IMR-90 (cell line): Measurements from ENCODE around the gene CYB5R2. TPM values are rescaled to one million over a fixed set of nuclear protein-coding genes. Genes with fewer than 3 reads are reported as not detected.

ENCODE experiments used
- ATAC-seq: fragments of 200-7000 bp; cut with Tn5 transposase; 2 replicates; pipeline ENCODE4 v1.9.1; 2020; ENCODE audit warnings: low read depth, mild to moderate bottlenecking, moderate library complexity
- BruUV-seq: library from RNA; stranded (reverse); fragments of 400-500 nt; replicated peaks from 2 replicates; lab custom pipeline; 2021; lab: Mats Ljungman, UMichigan
- CTCF ChIA-PET: fragments of 300-600 bp; formaldehyde crosslinking; extraction: SDS; loops from one replicate; lab custom pipeline; 2021; ENCODE audit warnings: antibody characterized with exemption; lab: Yijun Ruan, JAX
- POLR2A ChIA-PET: fragments of 300-600 bp; sonication (Branson Sonifier 250); formaldehyde crosslinking; loops from one replicate; lab custom pipeline; 2022; ENCODE audit warnings: antibody characterized with exemption; ENCODE audit not compliant: unreplicated experiment; lab: Charles Lee
- DNase-seq: peaks from one replicate; pipeline ENCODE4 v3.0.0; 2013
- H2AFZ ChIP-seq: replicated peaks from 2 replicates; pipeline ENCODE3; 2013; ENCODE audit warnings: low read length, mild to moderate bottlenecking; ENCODE audit not compliant: poor library complexity
- H2AK5ac ChIP-seq: 2 replicates; pipeline ENCODE4 v1.6.1; 2013; ENCODE audit warnings: low read depth, low read length, inconsistent platforms
- H2AK9ac ChIP-seq: replicated peaks from 2 replicates; pipeline ENCODE3; 2013; ENCODE audit warnings: mild to moderate bottlenecking, low read depth, low read length, moderate library complexity; ENCODE audit not compliant: poor library complexity
- H2BK120ac ChIP-seq: 2 replicates; pipeline ENCODE4 v1.6.1; 2013; ENCODE audit warnings: low read depth, low read length, inconsistent platforms
- H2BK15ac ChIP-seq: 3 replicates; pipeline ENCODE4 v1.6.1; 2013; ENCODE audit warnings: low read depth, low read length, inconsistent platforms
- H2BK20ac ChIP-seq: 2 replicates; pipeline ENCODE4 v1.6.1; 2013; ENCODE audit warnings: low read depth, mild to moderate bottlenecking, inconsistent platforms, low read length, moderate library complexity
- H2BK5ac ChIP-seq: 2 replicates; pipeline ENCODE4 v1.6.1; 2013; ENCODE audit warnings: mild to moderate bottlenecking, low read depth, low read length, inconsistent platforms; ENCODE audit not compliant: poor library complexity, severe bottlenecking
- H3K14ac ChIP-seq: replicated peaks from 2 replicates; pipeline ENCODE4 v1.6.1; 2013; ENCODE audit warnings: low read depth, low read length, inconsistent platforms
- H3K18ac ChIP-seq: 2 replicates; pipeline ENCODE4 v1.6.1; 2013; ENCODE audit warnings: low read depth, low read length, control low read depth
- H3K23ac ChIP-seq: 2 replicates; pipeline ENCODE4 v1.6.1; 2013; ENCODE audit warnings: low read depth, low read length, inconsistent platforms
- H3K27ac ChIP-seq: 2 replicates; pipeline ENCODE4 v1.5.1; 2013; ENCODE audit warnings: mild to moderate bottlenecking, control low read depth, low read length; ENCODE audit not compliant: insufficient read depth
- H3K27me3 ChIP-seq: 2 replicates; pipeline ENCODE4 v1.6.1; 2013; ENCODE audit warnings: low read length; ENCODE audit not compliant: control insufficient read depth, insufficient read depth
- H3K36me3 ChIP-seq: 2 replicates; pipeline ENCODE4 v1.6.1; 2013; ENCODE audit warnings: low read length, mixed read lengths; ENCODE audit not compliant: control insufficient read depth, insufficient read depth
- H3K4ac ChIP-seq: 2 replicates; pipeline ENCODE4 v1.6.1; 2013; ENCODE audit warnings: low read depth, low read length, inconsistent platforms
- H3K4me1 ChIP-seq: 2 replicates; pipeline ENCODE4 v1.6.1; 2013; ENCODE audit warnings: low read length, mixed read lengths; ENCODE audit not compliant: control insufficient read depth, insufficient read depth
- H3K4me2 ChIP-seq: 2 replicates; pipeline ENCODE4 v1.6.1; 2013; ENCODE audit warnings: low read depth, mild to moderate bottlenecking, control low read depth, low read length, moderate library complexity
- H3K4me3 ChIP-seq: 2 replicates; pipeline ENCODE4 v1.5.1; 2013; ENCODE audit warnings: low read depth, mild to moderate bottlenecking, control low read depth, low read length, moderate library complexity; ENCODE audit not compliant: insufficient read depth
- H3K56ac ChIP-seq: 2 replicates; pipeline ENCODE4 v1.6.1; 2013; ENCODE audit warnings: low read length, inconsistent platforms; ENCODE audit not compliant: insufficient read depth; ENCODE audit errors: extremely low read depth
- H3K79me1 ChIP-seq, 2 experiments: 2 replicates each; pipeline ENCODE4 v1.6.1; 2013; ENCODE audit warnings: low read length in 2 of 2, inconsistent platforms in 1 of 2, low read depth in 1 of 2
- H3K9ac ChIP-seq: 2 replicates; pipeline ENCODE4 v1.6.1; 2013; ENCODE audit warnings: low read depth, low read length, control low read depth
- H3K9me1 ChIP-seq: 2 replicates; pipeline ENCODE4 v1.6.1; 2013; ENCODE audit warnings: low read length, inconsistent platforms; ENCODE audit not compliant: insufficient read depth
- H3K9me3 ChIP-seq: 2 replicates; pipeline ENCODE4 v1.6.1; 2013; ENCODE audit warnings: low read length; ENCODE audit not compliant: control insufficient read depth, insufficient read depth
- H4K20me1 ChIP-seq: 2 replicates; pipeline ENCODE4 v1.6.1; 2013; ENCODE audit warnings: low read length, inconsistent platforms; ENCODE audit not compliant: insufficient read depth
- H4K5ac ChIP-seq: 2 replicates; pipeline ENCODE4 v1.6.1; 2013; ENCODE audit warnings: mild to moderate bottlenecking, low read depth, low read length, control low read depth
- H4K8ac ChIP-seq, 2 experiments: 2 replicates each; pipeline ENCODE4 v1.6.1; 2013; ENCODE audit warnings: low read depth in 2 of 2, low read length in 2 of 2, control low read depth in 1 of 2, inconsistent platforms in 1 of 2
- H4K91ac ChIP-seq: 2 replicates; pipeline ENCODE4 v1.6.1; 2013; ENCODE audit warnings: low read depth, low read length, inconsistent platforms; ENCODE audit not compliant: insufficient read depth
- BHLHE40 ChIP-seq: fragments of 150-350 bp; IDR thresholded peaks from 2 replicates; pipeline ENCODE4 v1.6.1; 2016; ENCODE audit warnings: mild to moderate bottlenecking, low read depth, low read length
- CEBPB ChIP-seq: IDR thresholded peaks from 2 replicates; pipeline ENCODE4 v1.6.1; 2012; ENCODE audit warnings: low read depth, low read length, improper control_type of control experiment
- CHD1 ChIP-seq: IDR thresholded peaks from 2 replicates; pipeline ENCODE4 v1.6.1; 2012; ENCODE audit warnings: low read depth, low read length, improper control_type of control experiment
- CTCF ChIP-seq: conservative IDR thresholded peaks from 2 replicates; pipeline ENCODE4 v1.5.1; 2012; ENCODE audit warnings: mild to moderate bottlenecking, low read depth, low read length, improper control_type of control experiment
- ELK1 ChIP-seq: fragments of 150-350 bp; IDR thresholded peaks from 2 replicates; pipeline ENCODE4 v1.6.1; 2016; ENCODE audit warnings: low read depth, mild to moderate bottlenecking, low read length, moderate library complexity, borderline replicate concordance
- FOS ChIP-seq: fragments of 150-350 bp; IDR thresholded peaks from 2 replicates; pipeline ENCODE4 v1.6.1; 2016; ENCODE audit warnings: low read depth, low read length
- MAFK ChIP-seq: IDR thresholded peaks from 2 replicates; pipeline ENCODE4 v1.6.1; 2012; ENCODE audit warnings: low read depth, low read length, improper control_type of control experiment
- MAZ ChIP-seq: IDR thresholded peaks from 2 replicates; pipeline ENCODE4 v1.6.1; 2012; ENCODE audit warnings: low read depth, mild to moderate bottlenecking, low read length, improper control_type of control experiment, moderate library complexity, borderline replicate concordance
- MXI1 ChIP-seq: IDR thresholded peaks from 2 replicates; pipeline ENCODE4 v1.6.1; 2012; ENCODE audit warnings: low read depth, mild to moderate bottlenecking, low read length, moderate library complexity, borderline replicate concordance
- NFE2L2 ChIP-seq: fragments of 150-350 bp; IDR thresholded peaks from 2 replicates; pipeline ENCODE4 v1.6.1; 2016; ENCODE audit warnings: low read depth, mild to moderate bottlenecking, low read length
- POLR2A ChIP-seq: IDR thresholded peaks from 2 replicates; pipeline ENCODE4 v1.6.1; 2012; ENCODE audit warnings: mild to moderate bottlenecking, low read depth, low read length
- RAD21 ChIP-seq: IDR thresholded peaks from 2 replicates; pipeline ENCODE4 v1.6.1; 2012; ENCODE audit warnings: low read length, improper control_type of control experiment
- RCOR1 ChIP-seq: IDR thresholded peaks from 2 replicates; pipeline ENCODE4 v1.6.1; 2012; ENCODE audit warnings: mild to moderate bottlenecking, low read length, improper control_type of control experiment; ENCODE audit not compliant: insufficient replicate concordance
- RFX5 ChIP-seq: IDR thresholded peaks from 2 replicates; pipeline ENCODE4 v1.8.0; 2012; ENCODE audit warnings: low read depth, mild to moderate bottlenecking, low read length, moderate library complexity
- SMC3 ChIP-seq: fragments of 150-350 bp; IDR thresholded peaks from 2 replicates; pipeline ENCODE4 v1.6.1; 2016; ENCODE audit warnings: low read depth, mild to moderate bottlenecking, antibody characterized with exemption, low read length, moderate library complexity
- USF2 ChIP-seq: fragments of 150-350 bp; IDR thresholded peaks from 2 replicates; pipeline ENCODE4 v1.6.1; 2017; ENCODE audit warnings: mild to moderate bottlenecking, antibody characterized with exemption, low read length, low read depth
- WGBS, 2 experiments: methylation state at CpG; one replicate each; pipeline versions ENCODE4 v1.1.5 to v1.1.7; 2013; ENCODE audit warnings: missing lambda C conversion rate in 2 of 2; ENCODE audit not compliant: insufficient read length in 1 of 2; ENCODE audit errors: extremely low coverage in 2 of 2; 5-methylcytosine and 5-hydroxymethylcytosine counted together
- dilution Hi-C: fragments of 300-500 bp; cut with HindIII; formaldehyde crosslinking; loops from one replicate; pipeline ENCODE4 v1.14.3; 2018; ENCODE audit warnings: low sequenced_read_pairs; ENCODE audit not compliant: unreplicated experiment
- in situ Hi-C: fragments of 300-500 bp; cut with MboI; formaldehyde crosslinking; loops from 3 replicates; pipeline ENCODE4 v1.14.3; 2019; ENCODE audit warnings: low sequenced_read_pairs, inconsistent platforms, mixed read lengths
- intact Hi-C: fragments of 100-400 bp; cut with micrococcal nuclease; formaldehyde crosslinking; loops from 2 replicates; pipeline ENCODE4 v1.10.0; 2022
- polyA plus RNA-seq, 3 experiments: library from polyadenylated mRNA; depleted of rRNA; stranded (reverse); fragments of >200 nt; gene quantifications; 2 replicates each; pipeline ENCODE4 v1.2.3, GENCODE V29; 2012; ENCODE audit warnings: low replicate concordance in 1 of 3
- total RNA-seq: library from RNA; depleted of rRNA; stranded (reverse); fragments of >200 nt; gene quantifications from 2 replicates; pipeline ENCODE4 v1.2.3, GENCODE V29; 2012

Gene CYB5R2
- total and polyA plus RNA-seq, 2 of the 4 experiments (the other 2 are of a cell fraction) = 4.5 to 4.7 TPM

GRCh38 chr11:7632211-7632610, 41.1 kb downstream of the CYB5R2 start:
- Histone ChIP-seq H3K4me3 (no peak overlapping the region), H4K5ac (no peak overlapping the region), H3K36me3 (no peaks in the 10 kb centered on the region), H3K9ac (no peak overlapping the region), H4K8ac (no peak overlapping the region), H2BK20ac (no peak overlapping the region), H3K79me1 (no peaks in the 10 kb centered on the region), H3K27me3 (no peaks in the 10 kb centered on the region), H3K23ac (no peak overlapping the region), H3K4me1 (no peaks in the 10 kb centered on the region), H3K56ac (no peak overlapping the region), H3K18ac (no peak overlapping the region), H3K9me3 (no peaks in the 10 kb centered on the region), H3K4me2 (no peak overlapping the region), H2BK5ac (no peak overlapping the region), H4K91ac (no peak overlapping the region), H3K14ac (no peak overlapping the region), H2BK120ac (no peak overlapping the region), H2AFZ (no peak overlapping the region), H2AK9ac (no peak overlapping the region), H2BK15ac (no peak overlapping the region), H4K20me1 (no peaks in the 10 kb centered on the region), H3K4ac (no peak overlapping the region), H2AK5ac (no peak overlapping the region), H3K9me1 (peaks cover 4% of the 10 kb centered on the region; the same call in 1 of the 2 replicates), H3K27ac (no peak overlapping the region)
- ChIA-PET CTCF (no interaction called here), POLR2A (no interaction called here)
- dilution Hi-C loops (no loop called here), in situ Hi-C loops (no loop called here), intact Hi-C loops (no loop called here)
- 80% methylated on average over 2 of the region's 2 CpGs; no CpG with 5 or more reads in 1 of the 2 experiments for WGBS, 2 experiments
- no peak for DNase-seq
- TF ChIP-seq CHD1 (no peak), MAZ (no peak), RFX5 (no peak), MXI1 (no peak), NFE2L2 (no peak), RCOR1 (no peak), RAD21 (no peak), BHLHE40 (no peak), USF2 (no peak), POLR2A (no peak), MAFK (no peak), CTCF (no peak), SMC3 (no peak), ELK1 (no peak), FOS (no peak), CEBPB (no peak)
- BruUV-seq = no TSS peak
- no peak for ATAC-seq
